Psoas muscle (tissue), 8 donors: ENCODE data around the gene SCTR. TPM values are rescaled to one million over a fixed set of nuclear protein-coding genes. Genes with fewer than 3 reads are reported as not detected.

Experiments
- ATAC-seq, 4 donors: fragments of 200-7000 bp; cut with Tn5 transposase; one replicate each; pipeline ENCODE4 v1.9.1; 2020; ENCODE audit warnings: moderate library complexity in 3 of 4, mild to moderate bottlenecking in 2 of 4
- DNase-seq, 2 donors: peaks; one replicate each; pipeline ENCODE4 v3.0.0-alpha.2; 2020
- H3K27ac ChIP-seq: fragments of 200-600 bp; one replicate; pipeline ENCODE4 v1.8.0; 2022
- H3K27me3 ChIP-seq, 3 donors: fragments of 200-600 bp in 1 of 3; one replicate each; pipeline versions ENCODE4 v1.6.1 to v1.8.0; 2013 to 2022; ENCODE audit warnings: low read length in 2 of 3, mild to moderate bottlenecking in 2 of 3, moderate library complexity in 1 of 3; ENCODE audit not compliant: insufficient read depth in 3 of 3
- H3K36me3 ChIP-seq, 2 donors: fragments of 200-600 bp in 1 of 2; one replicate each; pipeline versions ENCODE4 v1.6.1 to v1.8.0; 2013 to 2022; ENCODE audit warnings: low read depth in 1 of 2, mild to moderate bottlenecking in 1 of 2, moderate library complexity in 1 of 2; ENCODE audit not compliant: insufficient read depth in 1 of 2
- H3K4me1 ChIP-seq: fragments of 200-600 bp; one replicate; pipeline ENCODE4 v1.8.0; 2022
- H3K4me3 ChIP-seq: fragments of 200-600 bp; one replicate; pipeline ENCODE4 v1.8.0; 2022; ENCODE audit warnings: mild to moderate bottlenecking
- H3K9me3 ChIP-seq: fragments of 200-600 bp; one replicate; pipeline ENCODE4 v1.8.0; 2022
- WGBS, 3 donors: extraction: QIAGEN DNeasy Blood & Tissue Kit; methylation state at CpG; one replicate each; pipeline versions ENCODE4 v1.1.6 to v1.1.7; 2013; 5-methylcytosine and 5-hydroxymethylcytosine counted together
- intact Hi-C, 2 donors: fragments of 100-400 bp; cut with DNase I; formaldehyde crosslinking; loops; one replicate each; pipeline versions ENCODE4 v1.11.0 to v1.14.2; 2022
- polyA plus RNA-seq, 3 donors: library from polyadenylated mRNA; stranded (reverse); fragments of 200-250 nt; gene quantifications; one replicate each; pipeline ENCODE4 v1.2.3, GENCODE V29; 2013
- total RNA-seq, 4 donors: library from RNA; stranded (reverse); fragmentation: NEBNext Ultra II Directional in 2 of 4; extraction: Animal tissue kit (Norgen Biotek cat#: 25700) in 2 of 4; gene quantifications; one replicate each; pipeline versions ENCODE4 v1.2.1 to v1.2.4, GENCODE V29; 2021 to 2023
- TF ChIP-seq, protein P1 (sequence below): fragments of 200-600 bp; IDR thresholded peaks from one replicate; pipeline ENCODE4 v1.8.0; 2022; ENCODE audit warnings: antibody characterized with exemption
- donor health status: healthy with polysubstance abuse.
- donor health status: DM: no; HTN: no; CAD: no; lungs with moderate emphysema.
- donor health status: Bipolar disorder and iron deficiency.
- donor health status: healthy.
- donor health status: DM: yes; HTN: yes; CAD: no.
- donor health status: DM: no; HTN: no; CAD: no.
- donor health status: DM: no; HTN: no; CAD: no.
- donor health status: DM: yes; HTN: yes; CAD: no.

The SCTR gene
- total and polyA plus RNA-seq, 7 donors: 0.12 to 1.3 (median 0.57) TPM; not detected in 4

DNA sequence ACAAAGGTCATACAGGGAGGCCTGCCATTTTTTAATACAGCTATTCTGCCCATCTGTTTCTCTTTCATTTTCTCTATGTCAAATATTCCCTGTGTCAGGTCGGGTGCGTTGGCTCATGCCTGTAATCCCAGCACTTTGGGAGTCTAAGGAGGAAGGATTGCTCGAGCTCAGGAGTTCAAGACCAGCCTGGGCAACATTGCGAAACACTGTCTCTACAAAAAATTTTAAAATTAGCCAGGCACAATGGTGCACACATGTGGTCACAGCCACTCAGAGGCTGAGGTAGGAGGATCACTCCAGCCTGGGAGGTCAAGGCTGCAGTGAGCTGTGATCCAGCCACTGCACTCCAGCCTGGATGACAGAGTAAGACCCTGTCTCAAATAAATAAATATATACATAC, 57.9 kb downstream of the SCTR start:
- no peaks in the 10 kb centered on the region for H3K27me3 ChIP-seq
- no peaks in the 10 kb centered on the region for H3K36me3 ChIP-seq
- 87 to 90% (median 89%) methylated on average over 4 of the region's 4 CpGs for WGBS, 3 donors
- no peak overlapping the region for H3K4me3 ChIP-seq
- intact Hi-C loops: no loop called here
- H3K4me1 ChIP-seq: peaks cover 5% of the 10 kb centered on the region
- DNase-seq (no peak), ATAC-seq (no peak)
- H3K9me3 ChIP-seq: no peaks in the 10 kb centered on the region
- no peak overlapping the region for H3K27ac ChIP-seq
- TF ChIP-seq, protein P1, sequence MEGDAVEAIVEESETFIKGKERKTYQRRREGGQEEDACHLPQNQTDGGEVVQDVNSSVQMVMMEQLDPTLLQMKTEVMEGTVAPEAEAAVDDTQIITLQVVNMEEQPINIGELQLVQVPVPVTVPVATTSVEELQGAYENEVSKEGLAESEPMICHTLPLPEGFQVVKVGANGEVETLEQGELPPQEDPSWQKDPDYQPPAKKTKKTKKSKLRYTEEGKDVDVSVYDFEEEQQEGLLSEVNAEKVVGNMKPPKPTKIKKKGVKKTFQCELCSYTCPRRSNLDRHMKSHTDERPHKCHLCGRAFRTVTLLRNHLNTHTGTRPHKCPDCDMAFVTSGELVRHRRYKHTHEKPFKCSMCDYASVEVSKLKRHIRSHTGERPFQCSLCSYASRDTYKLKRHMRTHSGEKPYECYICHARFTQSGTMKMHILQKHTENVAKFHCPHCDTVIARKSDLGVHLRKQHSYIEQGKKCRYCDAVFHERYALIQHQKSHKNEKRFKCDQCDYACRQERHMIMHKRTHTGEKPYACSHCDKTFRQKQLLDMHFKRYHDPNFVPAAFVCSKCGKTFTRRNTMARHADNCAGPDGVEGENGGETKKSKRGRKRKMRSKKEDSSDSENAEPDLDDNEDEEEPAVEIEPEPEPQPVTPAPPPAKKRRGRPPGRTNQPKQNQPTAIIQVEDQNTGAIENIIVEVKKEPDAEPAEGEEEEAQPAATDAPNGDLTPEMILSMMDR: no peak

DNA sequence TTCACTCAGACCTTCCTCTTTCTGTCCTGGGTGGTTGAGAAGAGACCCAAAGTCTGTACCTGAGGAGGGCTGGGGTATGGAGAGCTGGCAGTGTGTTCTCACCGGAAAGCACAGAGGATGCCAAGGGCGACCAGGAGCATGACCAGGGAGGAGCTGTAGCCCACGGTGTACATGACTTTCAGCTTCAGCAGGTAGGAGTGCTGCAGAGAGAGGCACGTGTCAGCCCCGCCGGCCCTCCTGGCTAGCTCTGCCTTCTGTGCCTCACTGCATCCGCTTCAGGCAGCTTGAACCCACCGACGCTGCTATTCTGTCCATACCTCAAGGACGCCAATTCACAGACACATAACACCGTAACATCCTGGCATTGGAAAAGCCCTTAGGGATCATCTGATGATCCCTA, 58.6 kb downstream of the SCTR start:
- peaks cover 5% of the 10 kb centered on the region for H3K4me1 ChIP-seq
- no peak overlapping the region for H3K27ac ChIP-seq
- no peaks in the 10 kb centered on the region for H3K36me3 ChIP-seq
- WGBS, 3 donors: 92 to 94% (median 93%) methylated on average over 11 of the region's 11 CpGs
- no peak for DNase-seq
- intact Hi-C loops: no loop called here
- no peak for ATAC-seq
- H3K9me3 ChIP-seq: no peaks in the 10 kb centered on the region
- no peak overlapping the region for H3K4me3 ChIP-seq
- no peaks in the 10 kb centered on the region for H3K27me3 ChIP-seq
- TF ChIP-seq, protein P1: no peak

DNA sequence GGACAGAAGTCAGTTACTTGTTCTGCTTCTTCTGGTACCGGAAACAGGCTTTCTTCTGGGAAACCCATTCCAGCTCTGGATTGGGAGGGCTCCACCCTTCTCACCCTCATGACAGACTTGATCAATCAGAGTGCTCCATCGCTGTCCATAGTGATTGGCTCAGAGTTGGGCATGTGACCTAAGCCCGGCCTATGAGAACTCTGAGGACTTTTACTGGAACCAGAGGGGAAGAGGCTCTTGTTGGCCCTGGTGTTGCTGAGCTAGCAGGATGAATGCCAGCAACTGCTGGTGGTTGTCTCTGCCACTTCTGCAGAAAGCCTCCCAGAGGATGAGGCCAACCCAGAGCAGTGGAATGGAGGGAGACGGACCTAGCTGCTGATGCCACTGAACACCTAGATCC, 59.3 kb downstream of the SCTR start:
- TF ChIP-seq, protein P1: no peak
- H3K36me3 ChIP-seq: no peaks in the 10 kb centered on the region
- peaks cover 5% of the 10 kb centered on the region for H3K4me1 ChIP-seq
- intact Hi-C loops: no loop called here
- no peaks in the 10 kb centered on the region for H3K27me3 ChIP-seq
- no peak overlapping the region for H3K27ac ChIP-seq
- ATAC-seq: peak; percentile 41 to 68 (median 60)
- DNase-seq: no peak
- WGBS, 3 donors: 68 to 80% (median 70%) methylated on average over 4 of the region's 4 CpGs
- no peaks in the 10 kb centered on the region for H3K9me3 ChIP-seq
- H3K4me3 ChIP-seq: no peak overlapping the region

DNA sequence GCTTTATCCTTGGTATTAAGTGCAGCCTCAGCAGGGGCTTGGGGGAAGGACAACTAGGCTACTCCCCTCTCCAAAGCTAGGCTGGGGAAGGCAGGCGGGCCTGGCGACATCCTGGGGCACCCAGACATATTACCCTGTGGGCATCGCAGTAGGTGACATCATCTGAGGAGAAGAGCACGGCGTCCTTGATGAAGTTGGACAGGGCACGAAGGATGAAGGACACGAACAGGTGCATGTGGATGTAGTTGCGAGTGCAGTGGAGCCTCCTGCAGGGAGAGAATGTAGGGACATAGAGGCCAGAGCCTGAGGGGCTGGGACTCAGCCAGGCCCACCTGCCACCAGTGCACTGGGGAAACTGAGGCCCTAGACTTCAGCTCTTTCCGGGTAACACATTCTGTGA, 60.3 kb downstream of the SCTR start:
- intact Hi-C loops: no loop called here
- WGBS, 3 donors: 43 to 61% (median 47%) methylated on average over 9 of the region's 9 CpGs
- peak; percentile 67 to 83 (median 74) for ATAC-seq
- Histone ChIP-seq H3K36me3 (no peaks in the 10 kb centered on the region), H3K4me1 (peaks cover 4% of the 10 kb centered on the region), H3K4me3 (no peak overlapping the region), H3K27me3 (no peaks in the 10 kb centered on the region), H3K27ac (no peak overlapping the region), H3K9me3 (no peaks in the 10 kb centered on the region)
- DNase-seq: no peak
- TF ChIP-seq, protein P1: no peak

DNA sequence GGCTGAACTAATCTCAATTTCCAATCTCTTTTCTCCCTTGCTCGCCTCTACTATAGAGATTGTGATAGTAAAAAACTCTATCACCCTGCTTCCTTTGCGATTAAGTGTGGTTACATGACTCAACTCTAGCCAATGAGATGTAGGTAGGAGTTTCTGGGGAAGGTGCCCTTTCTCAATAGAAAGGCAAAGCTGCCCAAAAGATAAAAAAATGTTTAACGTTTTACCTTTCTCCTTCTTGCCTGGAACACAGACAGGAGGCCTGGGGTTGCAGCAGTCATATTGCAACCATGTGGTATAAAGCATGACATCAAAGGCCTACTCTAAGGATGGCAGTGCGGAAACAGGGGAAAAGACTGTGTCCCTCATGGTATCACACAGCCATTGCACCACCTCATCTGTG, 61.1 kb downstream of the SCTR start:
- Histone ChIP-seq H3K36me3 (no peaks in the 10 kb centered on the region), H3K4me3 (no peak overlapping the region), H3K27ac (no peak overlapping the region), H3K9me3 (no peaks in the 10 kb centered on the region), H3K27me3 (no peaks in the 10 kb centered on the region), H3K4me1 (no peaks in the 10 kb centered on the region)
- ATAC-seq (no peak), DNase-seq (no peak)
- 68 to 88% (median 71%) methylated on average over 4 of the region's 4 CpGs for WGBS, 3 donors
- intact Hi-C loops: no loop called here
- TF ChIP-seq, protein P1: no peak
